ENCODE data around the gene FAM227A. TPM values are rescaled to one million over a fixed set of nuclear protein-coding genes. Genes with fewer than 3 reads are reported as not detected.

The FAM227A gene
- total RNA-seq, 1 donor from 2014 or later = 10.3 TPM

DNA sequence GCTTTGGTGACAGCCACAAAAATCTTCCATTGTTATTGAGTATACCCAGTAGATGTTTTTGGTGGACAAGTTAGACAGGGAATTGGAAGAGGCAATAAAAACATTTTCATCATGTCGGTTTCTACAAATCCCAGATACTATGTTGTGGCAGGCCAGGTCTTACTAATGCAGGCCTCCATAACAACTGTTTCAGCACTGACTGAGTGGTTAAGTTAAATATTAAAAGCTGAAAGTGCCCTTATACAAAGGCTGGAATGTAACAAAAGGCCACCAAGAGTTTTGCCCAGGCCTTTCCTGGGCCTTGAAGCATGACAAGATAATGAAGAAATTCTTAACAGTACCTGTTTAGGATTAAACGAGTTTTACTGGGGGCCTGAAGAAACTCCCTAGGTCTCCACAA, 115.5 kb downstream of the FAM227A start:
- Mint-ChIP-seq H3K36me3 (peaks cover 12% of the 10 kb centered on the region), H3K27me3 (ENCODE audit: low read depth) (no peaks in the 10 kb centered on the region), H3K4me1 (no peaks in the 10 kb centered on the region), H3K4me3 (no peak overlapping the region), H3K9me3 (peaks cover 28% of the 10 kb centered on the region), H3K27ac (no peak overlapping the region)
- TF ChIP-seq, protein P1, sequence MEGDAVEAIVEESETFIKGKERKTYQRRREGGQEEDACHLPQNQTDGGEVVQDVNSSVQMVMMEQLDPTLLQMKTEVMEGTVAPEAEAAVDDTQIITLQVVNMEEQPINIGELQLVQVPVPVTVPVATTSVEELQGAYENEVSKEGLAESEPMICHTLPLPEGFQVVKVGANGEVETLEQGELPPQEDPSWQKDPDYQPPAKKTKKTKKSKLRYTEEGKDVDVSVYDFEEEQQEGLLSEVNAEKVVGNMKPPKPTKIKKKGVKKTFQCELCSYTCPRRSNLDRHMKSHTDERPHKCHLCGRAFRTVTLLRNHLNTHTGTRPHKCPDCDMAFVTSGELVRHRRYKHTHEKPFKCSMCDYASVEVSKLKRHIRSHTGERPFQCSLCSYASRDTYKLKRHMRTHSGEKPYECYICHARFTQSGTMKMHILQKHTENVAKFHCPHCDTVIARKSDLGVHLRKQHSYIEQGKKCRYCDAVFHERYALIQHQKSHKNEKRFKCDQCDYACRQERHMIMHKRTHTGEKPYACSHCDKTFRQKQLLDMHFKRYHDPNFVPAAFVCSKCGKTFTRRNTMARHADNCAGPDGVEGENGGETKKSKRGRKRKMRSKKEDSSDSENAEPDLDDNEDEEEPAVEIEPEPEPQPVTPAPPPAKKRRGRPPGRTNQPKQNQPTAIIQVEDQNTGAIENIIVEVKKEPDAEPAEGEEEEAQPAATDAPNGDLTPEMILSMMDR (IDR thresholded peaks at IDR 0.05; ENCODE audit: unreplicated experiment) = no peak
- DNase-seq (ENCODE audit: low spot score in 2 of 2, unreplicated experiment in 2 of 2) = no peak

DNA sequence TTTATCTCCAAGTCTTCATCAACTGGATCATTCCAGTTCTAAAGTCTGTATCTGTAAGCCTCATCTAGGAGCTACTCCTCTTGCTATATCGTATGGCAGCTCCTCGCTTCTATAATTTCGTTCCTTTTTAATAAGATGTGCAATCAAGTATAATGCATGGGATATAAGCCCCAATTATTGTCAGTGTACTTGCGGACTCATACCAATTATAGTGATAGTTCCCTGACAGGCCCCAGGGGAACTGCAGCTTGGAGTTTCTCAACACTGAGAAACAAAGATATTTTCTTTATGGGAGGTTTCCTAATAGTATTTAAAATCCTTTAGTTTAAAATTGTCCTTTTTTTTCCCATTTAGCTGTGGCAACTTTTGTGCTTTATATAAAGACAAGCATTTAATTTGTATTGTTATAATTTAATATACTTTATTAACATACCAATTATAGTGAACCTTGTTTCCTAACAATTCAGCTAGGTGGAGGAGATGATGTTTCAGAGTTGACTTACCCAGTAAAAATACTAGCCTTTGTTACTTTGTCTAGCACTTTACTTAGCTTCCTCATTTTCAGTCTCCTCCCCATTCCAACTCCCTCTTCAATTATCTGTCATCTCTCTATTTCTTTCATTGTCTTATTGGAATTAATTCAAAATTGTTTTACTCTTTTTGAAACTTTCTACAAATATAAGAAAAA, 124.8 kb downstream of the FAM227A start:
- H3K9me3 Mint-ChIP-seq = no peaks in the 10 kb centered on the region
- H3K4me3 Mint-ChIP-seq = no peak overlapping the region
- TF ChIP-seq, protein P1 (IDR thresholded peaks at IDR 0.05; ENCODE audit: unreplicated experiment) = no peak
- no peak for DNase-seq (ENCODE audit: low spot score in 2 of 2, unreplicated experiment in 2 of 2)
- no peaks in the 10 kb centered on the region for H3K4me1 Mint-ChIP-seq
- no peaks in the 10 kb centered on the region for H3K36me3 Mint-ChIP-seq
- no peak overlapping the region for H3K27ac Mint-ChIP-seq
- H3K27me3 Mint-ChIP-seq (ENCODE audit: low read depth) = no peaks in the 10 kb centered on the region

Other genes with a start within 250 kb of the FAM227A start
- gene KCNJ4, start 201.2 kb downstream of the FAM227A start, total RNA-seq = 2.5 to 2.8 TPM (median 2.6 TPM) in 3 replicates
- gene KDELR3, start 188.3 kb downstream of the FAM227A start, total RNA-seq = 14.5 to 15.6 TPM (median 14.6 TPM) in 3 replicates
- gene DDX17, start 150.1 kb downstream of the FAM227A start, total RNA-seq = 694 to 717 TPM (median 708 TPM) in 3 replicates
- 2.8 to 4.8 TPM (median 4.2 TPM) in 3 replicates for gene DMC1, start 86.2 kb downstream of the FAM227A start, total RNA-seq
- 38.5 to 40.4 TPM (median 40.0 TPM) in 3 replicates for gene CBY1, start 246 bp upstream of the FAM227A start, total RNA-seq
- 59.7 to 68.1 TPM (median 61.4 TPM) in 3 replicates for gene TOMM22, start 25.6 kb upstream of the FAM227A start, total RNA-seq
- gene JOSD1, start 44.6 kb upstream of the FAM227A start, total RNA-seq = 58.4 to 59.6 TPM (median 59.6 TPM) in 3 replicates
- gene GTPBP1, start 49.6 kb upstream of the FAM227A start, total RNA-seq = 71.6 to 74.3 TPM (median 73.1 TPM) in 3 replicates
- 59.8 to 63.0 TPM (median 61.2 TPM) in 3 replicates for gene SUN2, start 99.6 kb upstream of the FAM227A start, total RNA-seq
- gene DNAL4, start 137.8 kb upstream of the FAM227A start, total RNA-seq = 15.9 to 18.0 TPM (median 17.3 TPM) in 3 replicates
- 9.6 to 10.3 TPM (median 10.1 TPM) in 3 replicates for gene NPTXR, start 187.6 kb upstream of the FAM227A start, total RNA-seq
- gene CBX6, start 215.8 kb upstream of the FAM227A start, total RNA-seq = 101 to 104 TPM (median 102 TPM) in 3 replicates